Caco-2 (cell line): Measurements from ENCODE around the gene NOL4L. TPM values are rescaled to one million over a fixed set of nuclear protein-coding genes. Genes with fewer than 3 reads are reported as not detected.

Experiments used
- BruUV-seq: library from RNA; stranded (reverse); fragments of 400-500 nt; replicated peaks from 2 replicates; lab custom pipeline; 2021; lab: Mats Ljungman, UMichigan
- CTCF ChIA-PET: fragments of 300-600 bp; sonication (Branson Sonifier 250); formaldehyde crosslinking; loops from one replicate; lab custom pipeline; 2022; ENCODE audit warnings: antibody characterized with exemption; lab: Charles Lee
- POLR2A ChIA-PET: fragments of 300-600 bp; sonication (Branson Sonifier 250); formaldehyde crosslinking; loops from one replicate; lab custom pipeline; 2022; ENCODE audit warnings: antibody characterized with exemption; lab: Charles Lee
- DNase-seq, 2 experiments: peaks; one replicate each; pipeline versions ENCODE4 v3.0.0 to v3.0.0-alpha.2; 2020 to 2022
- H3K27me3 ChIP-seq: replicated peaks from 2 replicates; pipeline ENCODE4 v1.6.0; 2011; ENCODE audit warnings: low read length; ENCODE audit not compliant: control insufficient read depth, insufficient read depth
- H3K36me3 ChIP-seq: 2 replicates; pipeline ENCODE4 v1.5.1; 2011; ENCODE audit warnings: low read length; ENCODE audit not compliant: control insufficient read depth, insufficient read depth
- H3K4me1 ChIP-seq: fragments of 250-450 bp; sonication (Bioruptor Pico); 2 replicates; pipeline ENCODE4 v1.5.1; 2020; ENCODE audit warnings: mild to moderate bottlenecking
- H3K4me3 ChIP-seq: 2 replicates; pipeline ENCODE4 v1.5.1; 2011; ENCODE audit warnings: low read depth, mild to moderate bottlenecking, control low read depth, low read length
- H3K9me3 ChIP-seq: fragments of 250-450 bp; sonication (Bioruptor Pico); 2 replicates; pipeline ENCODE4 v1.5.1; 2020; ENCODE audit warnings: mild to moderate bottlenecking, moderate library complexity
- H3K27ac Mint-ChIP-seq: one replicate; pipeline ENCODE4 v1.8.0; 2022; ENCODE audit warnings: mixed read lengths; ENCODE audit not compliant: unreplicated experiment
- H3K27me3 Mint-ChIP-seq: one replicate; pipeline ENCODE4 v1.8.0; 2022; ENCODE audit warnings: mixed read lengths; ENCODE audit not compliant: insufficient read depth, unreplicated experiment
- H3K36me3 Mint-ChIP-seq: one replicate; pipeline ENCODE4 v1.8.0; 2022; ENCODE audit warnings: mild to moderate bottlenecking, mixed read lengths; ENCODE audit not compliant: insufficient read depth, unreplicated experiment
- H3K4me1 Mint-ChIP-seq: one replicate; pipeline ENCODE4 v1.8.0; 2022; ENCODE audit warnings: low read depth, mixed read lengths; ENCODE audit not compliant: unreplicated experiment
- H3K4me3 Mint-ChIP-seq: one replicate; pipeline ENCODE4 v1.8.0; 2022; ENCODE audit warnings: mild to moderate bottlenecking, moderate library complexity, mixed read lengths; ENCODE audit not compliant: unreplicated experiment
- H3K9me3 Mint-ChIP-seq: one replicate; pipeline ENCODE4 v1.8.0; 2022; ENCODE audit warnings: mixed read lengths; ENCODE audit not compliant: unreplicated experiment
- intact Hi-C: fragments of 100-400 bp; cut with micrococcal nuclease; formaldehyde crosslinking; loops from one replicate; pipeline ENCODE4 v1.10.0; 2022; ENCODE audit not compliant: unreplicated experiment
- total RNA-seq: library from RNA; stranded (reverse); gene quantifications from 2 replicates; pipeline ENCODE4 v1.2.3, GENCODE V29; 2022
- TF ChIP-seq, protein P1 (sequence below), 2 experiments: fragments of 200-600 bp in 1 of 2; IDR thresholded peaks; 1 replicate in 1 of 2; 2 replicates in 1 of 2; pipeline versions ENCODE4 v1.5.1 to v1.8.0; 2011 to 2022; ENCODE audit warnings: antibody characterized with exemption in 1 of 2, control low read depth in 1 of 2, inconsistent platforms in 1 of 2, low read depth in 1 of 2, low read length in 1 of 2, mild to moderate bottlenecking in 1 of 2, moderate library complexity in 1 of 2; ENCODE audit not compliant: insufficient read depth in 1 of 2, severe bottlenecking in 1 of 2, unreplicated experiment in 1 of 2

NOL4L gene
- total RNA-seq, 1 experiment from 2014 or later = 80.9 TPM

DNA sequence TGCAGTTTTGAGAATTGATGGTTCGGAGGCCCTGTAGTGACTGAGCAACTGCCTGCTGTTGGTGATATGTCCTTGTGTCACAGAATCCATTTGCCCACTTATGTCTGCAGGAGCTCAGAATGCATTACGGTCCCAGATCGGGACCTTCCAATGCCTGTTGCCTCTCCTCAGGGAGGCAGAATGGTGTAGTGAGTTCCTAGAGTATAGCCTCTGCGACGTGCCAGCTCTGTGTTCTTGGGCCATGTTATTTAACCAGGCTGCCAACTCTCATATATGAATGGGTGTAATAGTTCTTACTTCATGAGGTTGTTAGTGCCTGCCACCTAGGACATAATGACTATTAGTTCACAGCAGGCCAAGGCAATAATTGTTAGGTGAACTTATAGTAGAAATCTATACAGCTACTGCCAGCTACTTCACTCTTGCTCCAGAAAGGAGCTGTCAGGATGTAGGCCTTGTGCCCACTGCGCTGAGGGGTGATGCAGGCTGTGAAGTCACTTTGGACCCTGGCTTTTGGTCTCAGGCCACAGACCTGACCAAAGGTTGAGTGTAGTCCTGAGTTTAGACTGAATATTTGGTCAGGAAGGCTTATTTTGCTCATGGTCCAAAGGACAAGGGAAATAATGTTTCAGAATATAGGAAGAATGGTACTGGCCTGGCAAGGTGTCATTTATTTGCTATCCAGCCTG is 144.9 kb downstream of the NOL4L start:
- intact Hi-C loops = loop anchor here (5.0 to 10.0 kb wide), 2 partner anchors 215 to 283 kb away; no protein-coding TSS in a partner anchor
- TF ChIP-seq, protein P1, sequence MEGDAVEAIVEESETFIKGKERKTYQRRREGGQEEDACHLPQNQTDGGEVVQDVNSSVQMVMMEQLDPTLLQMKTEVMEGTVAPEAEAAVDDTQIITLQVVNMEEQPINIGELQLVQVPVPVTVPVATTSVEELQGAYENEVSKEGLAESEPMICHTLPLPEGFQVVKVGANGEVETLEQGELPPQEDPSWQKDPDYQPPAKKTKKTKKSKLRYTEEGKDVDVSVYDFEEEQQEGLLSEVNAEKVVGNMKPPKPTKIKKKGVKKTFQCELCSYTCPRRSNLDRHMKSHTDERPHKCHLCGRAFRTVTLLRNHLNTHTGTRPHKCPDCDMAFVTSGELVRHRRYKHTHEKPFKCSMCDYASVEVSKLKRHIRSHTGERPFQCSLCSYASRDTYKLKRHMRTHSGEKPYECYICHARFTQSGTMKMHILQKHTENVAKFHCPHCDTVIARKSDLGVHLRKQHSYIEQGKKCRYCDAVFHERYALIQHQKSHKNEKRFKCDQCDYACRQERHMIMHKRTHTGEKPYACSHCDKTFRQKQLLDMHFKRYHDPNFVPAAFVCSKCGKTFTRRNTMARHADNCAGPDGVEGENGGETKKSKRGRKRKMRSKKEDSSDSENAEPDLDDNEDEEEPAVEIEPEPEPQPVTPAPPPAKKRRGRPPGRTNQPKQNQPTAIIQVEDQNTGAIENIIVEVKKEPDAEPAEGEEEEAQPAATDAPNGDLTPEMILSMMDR (IDR thresholded peaks at IDR 0.05; ENCODE audit: insufficient read depth in 1 of 2, low read depth in 1 of 2, low read length in 1 of 2, severe bottlenecking in 1 of 2, unreplicated experiment in 1 of 2) = no peak
- Mint-ChIP-seq H3K36me3 (peaks cover 95% of the 10 kb centered on the region), H3K4me3 (no peak overlapping the region), H3K27ac (no peak overlapping the region), H3K9me3 (no peaks in the 10 kb centered on the region), H3K27me3 (no peaks in the 10 kb centered on the region), H3K4me1 (peaks cover 17% of the 10 kb centered on the region)
- no TSS peak for BruUV-seq
- ChIA-PET POLR2A (no interaction called here), CTCF (no interaction called here)
- DNase-seq = peak in 1 of 2 experiments; percentile 27
- no peaks in the 10 kb centered on the region for H3K27me3 ChIP-seq
- H3K9me3 ChIP-seq = no peaks in the 10 kb centered on the region
- H3K36me3 ChIP-seq = peaks cover 19% of the 10 kb centered on the region
- H3K4me3 ChIP-seq = no peak overlapping the region
- H3K4me1 ChIP-seq = 0 out of 2 replicates have a peak, but pooled peaks cover 1% of the 10 kb centered on the region

DNA sequence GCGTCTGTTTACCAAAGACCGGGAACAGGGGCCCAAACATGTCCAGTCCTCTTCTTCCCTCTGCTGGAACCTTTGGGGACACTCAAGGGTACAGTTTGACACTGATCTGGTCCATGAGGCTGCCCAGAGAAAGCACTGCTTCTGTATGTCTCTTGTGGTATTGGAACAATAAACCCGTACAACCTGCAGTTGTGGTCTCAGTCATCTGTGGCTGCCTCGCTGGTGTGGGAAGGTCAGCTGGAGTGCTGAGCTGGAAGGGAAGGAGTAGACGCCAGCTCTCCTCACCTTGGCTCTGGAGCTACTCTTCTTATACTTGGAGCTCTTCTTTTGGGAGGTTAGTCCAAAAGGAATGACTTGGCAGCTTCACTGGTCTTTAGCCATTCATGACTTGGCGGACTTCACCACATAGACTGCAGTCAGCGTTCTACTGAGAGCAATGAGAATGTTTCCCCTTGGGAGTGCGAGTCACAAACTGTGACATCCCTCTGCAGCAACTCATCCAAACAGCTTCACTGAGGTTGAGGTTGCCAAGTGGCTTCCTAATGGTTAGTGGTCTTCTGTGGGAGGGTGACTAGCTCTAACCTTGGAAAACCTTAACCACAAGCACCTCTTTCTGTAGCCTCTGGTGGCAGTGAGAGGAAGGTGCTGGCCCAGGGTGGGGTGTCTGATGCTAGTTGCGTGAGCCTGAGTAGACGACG is 145.9 kb downstream of the NOL4L start:
- Mint-ChIP-seq H3K36me3 (peaks cover 95% of the 10 kb centered on the region), H3K27ac (no peak overlapping the region), H3K4me1 (peaks cover 13% of the 10 kb centered on the region), H3K4me3 (no peak overlapping the region), H3K9me3 (no peaks in the 10 kb centered on the region), H3K27me3 (no peaks in the 10 kb centered on the region)
- TF ChIP-seq, protein P1 (IDR thresholded peaks at IDR 0.05; ENCODE audit: insufficient read depth in 1 of 2, low read depth in 1 of 2, low read length in 1 of 2, severe bottlenecking in 1 of 2, unreplicated experiment in 1 of 2) = no peak
- peaks cover 22% of the 10 kb centered on the region for H3K36me3 ChIP-seq
- H3K9me3 ChIP-seq = no peaks in the 10 kb centered on the region
- intact Hi-C loops = loop anchor here (2.0 to 5.0 kb wide), 2 partner anchors 82 to 102 kb away; partner anchors contain the start of gene ASXL1
- DNase-seq = peak; percentile 32 to 46
- POLR2A ChIA-PET = no interaction called here
- CTCF ChIA-PET = no interaction called here
- BruUV-seq = no TSS peak
- no peaks in the 10 kb centered on the region for H3K27me3 ChIP-seq
- no peaks in the 10 kb centered on the region for H3K4me1 ChIP-seq
- H3K4me3 ChIP-seq = no peak overlapping the region

DNA sequence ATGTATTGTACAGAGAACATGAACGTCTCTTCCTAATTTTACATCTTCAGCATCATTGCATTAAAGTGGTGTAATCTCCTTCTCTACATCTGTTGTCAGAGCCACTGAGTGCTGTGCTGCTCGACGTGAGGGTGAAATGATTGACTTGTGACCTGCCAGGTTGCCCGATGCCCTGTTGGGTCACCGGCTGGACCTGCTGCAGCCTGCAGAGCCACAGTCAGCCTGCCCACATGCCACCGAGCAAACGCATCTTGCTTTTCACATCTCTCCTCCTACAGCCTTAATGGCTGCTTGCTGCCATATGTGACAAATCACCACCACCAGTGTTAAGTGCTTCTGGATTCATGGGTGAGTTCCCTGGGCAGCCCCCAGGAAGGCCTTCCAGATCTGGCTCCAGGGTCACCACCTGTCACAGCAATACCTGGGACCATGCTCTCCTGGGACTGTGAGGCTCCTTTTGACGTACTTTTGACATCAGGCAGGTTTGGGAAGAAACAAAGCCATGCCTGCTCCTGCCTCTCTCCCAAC is 146.7 kb downstream of the NOL4L start:
- H3K36me3 Mint-ChIP-seq = peaks cover 95% of the 10 kb centered on the region
- peak in 1 of 2 experiments; percentile 32 for DNase-seq
- H3K4me3 Mint-ChIP-seq = no peak overlapping the region
- CTCF ChIA-PET = no interaction called here
- Histone ChIP-seq H3K9me3 (no peaks in the 10 kb centered on the region), H3K4me1 (no peaks in the 10 kb centered on the region), H3K36me3 (peaks cover 23% of the 10 kb centered on the region), H3K4me3 (no peak overlapping the region), H3K27me3 (no peaks in the 10 kb centered on the region)
- H3K27ac Mint-ChIP-seq = no peak overlapping the region
- no peaks in the 10 kb centered on the region for H3K9me3 Mint-ChIP-seq
- TF ChIP-seq, protein P1 (IDR thresholded peaks at IDR 0.05; ENCODE audit: insufficient read depth in 1 of 2, low read depth in 1 of 2, low read length in 1 of 2, severe bottlenecking in 1 of 2, unreplicated experiment in 1 of 2) = no peak
- POLR2A ChIA-PET = no interaction called here
- peaks cover 8% of the 10 kb centered on the region for H3K4me1 Mint-ChIP-seq
- H3K27me3 Mint-ChIP-seq = no peaks in the 10 kb centered on the region
- BruUV-seq = no TSS peak
- intact Hi-C loops = loop anchor here (2.0 to 5.0 kb wide), 2 partner anchors 81 to 102 kb away; partner anchors contain the start of gene ASXL1
